HepG2 (cell line): ENCODE results near the gene NRAP. TPM values are rescaled to one million over a fixed set of nuclear protein-coding genes. Genes with fewer than 3 reads are reported as not detected.

Experiments used
- CBX5 ChIP-seq: sonication (generic); formaldehyde crosslinking; IDR thresholded peaks from 2 replicates; pipeline ENCODE4 v1.4.0; 2020; ENCODE audit warnings: missing genetic modification reagents, borderline replicate concordance
- KDM2A ChIP-seq: sonication (generic); formaldehyde crosslinking; IDR thresholded peaks from 2 replicates; pipeline ENCODE4 v1.4.0; 2020; ENCODE audit warnings: low read depth, missing genetic modification reagents, borderline replicate concordance
- NFKB2 ChIP-seq: sonication (generic); formaldehyde crosslinking; IDR thresholded peaks from 2 replicates; pipeline ENCODE4 v1.4.0; 2020; ENCODE audit warnings: missing genetic modification reagents, borderline replicate concordance
- ZC3H4 ChIP-seq: sonication (generic); formaldehyde crosslinking; IDR thresholded peaks from 2 replicates; pipeline ENCODE4 v1.4.0; 2020; ENCODE audit warnings: missing genetic modification reagents, borderline replicate concordance
- polyA plus RNA-seq, 8 experiments: library from polyadenylated mRNA; depleted of rRNA in 3 of 8; stranded (reverse) in 7 of 8; unstranded in 1 of 8; fragments of >200 nt; fragmentation: Illumina TruSeq in 4 of 8; extraction: Trizol in 4 of 8; gene quantifications; 2 replicates each; pipeline versions ENCODE4 v1.2.1 to v1.2.3, GENCODE V29; 2011 to 2016; ENCODE audit warnings: low read depth in 4 of 8, missing spikeins in 1 of 8, mixed read lengths in 1 of 8; ENCODE audit not compliant: insufficient read depth in 1 of 8
- total RNA-seq, 5 experiments: library from RNA; depleted of rRNA; stranded (reverse); fragments of >200 nt; fragmentation: Illumina TruSeq; extraction: Trizol; gene quantifications; 2 replicates each; pipeline ENCODE4 v1.2.3, GENCODE V29; 2016; ENCODE audit warnings: low read depth in 1 of 5
- TF ChIP-seq, protein P1 (sequence below): sonication (generic); formaldehyde crosslinking; IDR thresholded peaks from 2 replicates; pipeline ENCODE4 v1.9.0; 2022; ENCODE audit warnings: missing genetic modification reagents, mild to moderate bottlenecking, borderline replicate concordance
- TF ChIP-seq, protein P2 (sequence below): sonication (generic); formaldehyde crosslinking; IDR thresholded peaks from 2 replicates; pipeline ENCODE4 v1.4.0; 2020; ENCODE audit warnings: missing genetic modification reagents
- TF ChIP-seq, protein P3 (sequence below): IDR thresholded peaks from 2 replicates; pipeline ENCODE4 v1.4.0; 2020; ENCODE audit warnings: mild to moderate bottlenecking, missing genetic modification reagents
- TF ChIP-seq, protein P4 (sequence below): sonication (generic); formaldehyde crosslinking; IDR thresholded peaks from 2 replicates; pipeline ENCODE4 v1.5.0; 2020; ENCODE audit warnings: missing genetic modification reagents
- TF ChIP-seq, protein P5 (sequence below): IDR thresholded peaks from 2 replicates; pipeline ENCODE4 v1.6.1; 2016; ENCODE audit warnings: control low read depth
- TF ChIP-seq, protein P6 (sequence below): sonication (generic); formaldehyde crosslinking; IDR thresholded peaks from 2 replicates; pipeline ENCODE4 v1.8.0; 2022; ENCODE audit warnings: missing genetic modification reagents, mild to moderate bottlenecking, moderate library complexity, borderline replicate concordance

NRAP gene
- total and polyA plus RNA-seq, 2 of the 13 experiments (the other 11 are each of a cell fraction or from before 2014, with no cell fraction given): not detected

DNA sequence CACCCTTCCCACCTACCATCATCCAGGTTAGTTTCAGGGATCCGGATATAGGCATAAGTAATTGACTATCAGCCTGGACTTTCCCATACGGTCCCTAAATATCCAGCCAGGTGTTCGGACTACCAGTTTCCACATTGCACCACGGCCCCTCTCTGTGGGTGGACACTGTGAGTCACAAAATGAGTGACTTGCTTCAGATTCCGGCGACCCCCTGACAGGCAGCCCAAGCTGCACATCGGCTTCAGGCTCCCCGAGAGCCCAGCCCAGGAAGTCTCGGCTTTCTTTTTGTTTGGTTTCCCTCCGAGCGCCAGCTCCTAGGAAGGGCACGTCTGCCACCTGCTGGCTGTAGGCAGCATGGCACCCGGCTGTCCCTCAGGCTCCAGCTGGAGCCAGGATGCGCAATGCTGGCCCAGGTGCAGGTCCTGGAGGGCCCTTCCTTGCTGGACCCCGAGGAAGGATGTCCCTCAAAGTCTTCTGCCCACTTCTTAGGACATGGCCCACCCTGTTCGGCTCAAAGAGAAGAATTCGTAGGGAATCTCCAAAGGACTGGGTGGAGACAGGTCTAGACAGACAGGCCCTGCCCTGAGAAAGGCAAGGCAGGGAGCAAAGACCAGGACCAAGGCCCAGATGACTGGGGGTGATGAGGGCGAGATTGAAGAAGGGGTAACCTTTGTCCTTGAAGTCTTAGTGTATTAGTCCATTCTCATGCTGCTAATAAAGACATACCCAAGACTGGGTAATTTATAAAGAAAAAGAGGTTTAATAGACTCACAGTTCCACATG, 100.3 kb downstream of the NRAP start (continued):
- TF ChIP-seq, protein P1, sequence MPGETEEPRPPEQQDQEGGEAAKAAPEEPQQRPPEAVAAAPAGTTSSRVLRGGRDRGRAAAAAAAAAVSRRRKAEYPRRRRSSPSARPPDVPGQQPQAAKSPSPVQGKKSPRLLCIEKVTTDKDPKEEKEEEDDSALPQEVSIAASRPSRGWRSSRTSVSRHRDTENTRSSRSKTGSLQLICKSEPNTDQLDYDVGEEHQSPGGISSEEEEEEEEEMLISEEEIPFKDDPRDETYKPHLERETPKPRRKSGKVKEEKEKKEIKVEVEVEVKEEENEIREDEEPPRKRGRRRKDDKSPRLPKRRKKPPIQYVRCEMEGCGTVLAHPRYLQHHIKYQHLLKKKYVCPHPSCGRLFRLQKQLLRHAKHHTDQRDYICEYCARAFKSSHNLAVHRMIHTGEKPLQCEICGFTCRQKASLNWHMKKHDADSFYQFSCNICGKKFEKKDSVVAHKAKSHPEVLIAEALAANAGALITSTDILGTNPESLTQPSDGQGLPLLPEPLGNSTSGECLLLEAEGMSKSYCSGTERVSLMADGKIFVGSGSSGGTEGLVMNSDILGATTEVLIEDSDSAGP: peak; percentile 39; the same call in 1 of the 2 replicates
- peak; percentile 58; the same call in 1 of the 2 replicates for TF ChIP-seq KDM2A
- TF ChIP-seq, protein P2, sequence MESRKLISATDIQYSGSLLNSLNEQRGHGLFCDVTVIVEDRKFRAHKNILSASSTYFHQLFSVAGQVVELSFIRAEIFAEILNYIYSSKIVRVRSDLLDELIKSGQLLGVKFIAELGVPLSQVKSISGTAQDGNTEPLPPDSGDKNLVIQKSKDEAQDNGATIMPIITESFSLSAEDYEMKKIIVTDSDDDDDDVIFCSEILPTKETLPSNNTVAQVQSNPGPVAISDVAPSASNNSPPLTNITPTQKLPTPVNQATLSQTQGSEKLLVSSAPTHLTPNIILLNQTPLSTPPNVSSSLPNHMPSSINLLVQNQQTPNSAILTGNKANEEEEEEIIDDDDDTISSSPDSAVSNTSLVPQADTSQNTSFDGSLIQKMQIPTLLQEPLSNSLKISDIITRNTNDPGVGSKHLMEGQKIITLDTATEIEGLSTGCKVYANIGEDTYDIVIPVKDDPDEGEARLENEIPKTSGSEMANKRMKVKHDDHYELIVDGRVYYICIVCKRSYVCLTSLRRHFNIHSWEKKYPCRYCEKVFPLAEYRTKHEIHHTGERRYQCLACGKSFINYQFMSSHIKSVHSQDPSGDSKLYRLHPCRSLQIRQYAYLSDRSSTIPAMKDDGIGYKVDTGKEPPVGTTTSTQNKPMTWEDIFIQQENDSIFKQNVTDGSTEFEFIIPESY (CRISPR knock-in tag): 0 out of 2 replicates have a peak, but pooled peaks have one; percentile 30
- peak; percentile 37; the same call in 1 of the 2 replicates for TF ChIP-seq NFKB2 (CRISPR knock-in tag)
- 0 out of 2 replicates have a peak, but pooled peaks have one; percentile 50 for TF ChIP-seq CBX5 (CRISPR knock-in tag)
- TF ChIP-seq, protein P3, sequence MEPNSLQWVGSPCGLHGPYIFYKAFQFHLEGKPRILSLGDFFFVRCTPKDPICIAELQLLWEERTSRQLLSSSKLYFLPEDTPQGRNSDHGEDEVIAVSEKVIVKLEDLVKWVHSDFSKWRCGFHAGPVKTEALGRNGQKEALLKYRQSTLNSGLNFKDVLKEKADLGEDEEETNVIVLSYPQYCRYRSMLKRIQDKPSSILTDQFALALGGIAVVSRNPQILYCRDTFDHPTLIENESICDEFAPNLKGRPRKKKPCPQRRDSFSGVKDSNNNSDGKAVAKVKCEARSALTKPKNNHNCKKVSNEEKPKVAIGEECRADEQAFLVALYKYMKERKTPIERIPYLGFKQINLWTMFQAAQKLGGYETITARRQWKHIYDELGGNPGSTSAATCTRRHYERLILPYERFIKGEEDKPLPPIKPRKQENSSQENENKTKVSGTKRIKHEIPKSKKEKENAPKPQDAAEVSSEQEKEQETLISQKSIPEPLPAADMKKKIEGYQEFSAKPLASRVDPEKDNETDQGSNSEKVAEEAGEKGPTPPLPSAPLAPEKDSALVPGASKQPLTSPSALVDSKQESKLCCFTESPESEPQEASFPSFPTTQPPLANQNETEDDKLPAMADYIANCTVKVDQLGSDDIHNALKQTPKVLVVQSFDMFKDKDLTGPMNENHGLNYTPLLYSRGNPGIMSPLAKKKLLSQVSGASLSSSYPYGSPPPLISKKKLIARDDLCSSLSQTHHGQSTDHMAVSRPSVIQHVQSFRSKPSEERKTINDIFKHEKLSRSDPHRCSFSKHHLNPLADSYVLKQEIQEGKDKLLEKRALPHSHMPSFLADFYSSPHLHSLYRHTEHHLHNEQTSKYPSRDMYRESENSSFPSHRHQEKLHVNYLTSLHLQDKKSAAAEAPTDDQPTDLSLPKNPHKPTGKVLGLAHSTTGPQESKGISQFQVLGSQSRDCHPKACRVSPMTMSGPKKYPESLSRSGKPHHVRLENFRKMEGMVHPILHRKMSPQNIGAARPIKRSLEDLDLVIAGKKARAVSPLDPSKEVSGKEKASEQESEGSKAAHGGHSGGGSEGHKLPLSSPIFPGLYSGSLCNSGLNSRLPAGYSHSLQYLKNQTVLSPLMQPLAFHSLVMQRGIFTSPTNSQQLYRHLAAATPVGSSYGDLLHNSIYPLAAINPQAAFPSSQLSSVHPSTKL (CRISPR knock-in tag): no peak
- no peak for TF ChIP-seq ZC3H4
- TF ChIP-seq, protein P4, sequence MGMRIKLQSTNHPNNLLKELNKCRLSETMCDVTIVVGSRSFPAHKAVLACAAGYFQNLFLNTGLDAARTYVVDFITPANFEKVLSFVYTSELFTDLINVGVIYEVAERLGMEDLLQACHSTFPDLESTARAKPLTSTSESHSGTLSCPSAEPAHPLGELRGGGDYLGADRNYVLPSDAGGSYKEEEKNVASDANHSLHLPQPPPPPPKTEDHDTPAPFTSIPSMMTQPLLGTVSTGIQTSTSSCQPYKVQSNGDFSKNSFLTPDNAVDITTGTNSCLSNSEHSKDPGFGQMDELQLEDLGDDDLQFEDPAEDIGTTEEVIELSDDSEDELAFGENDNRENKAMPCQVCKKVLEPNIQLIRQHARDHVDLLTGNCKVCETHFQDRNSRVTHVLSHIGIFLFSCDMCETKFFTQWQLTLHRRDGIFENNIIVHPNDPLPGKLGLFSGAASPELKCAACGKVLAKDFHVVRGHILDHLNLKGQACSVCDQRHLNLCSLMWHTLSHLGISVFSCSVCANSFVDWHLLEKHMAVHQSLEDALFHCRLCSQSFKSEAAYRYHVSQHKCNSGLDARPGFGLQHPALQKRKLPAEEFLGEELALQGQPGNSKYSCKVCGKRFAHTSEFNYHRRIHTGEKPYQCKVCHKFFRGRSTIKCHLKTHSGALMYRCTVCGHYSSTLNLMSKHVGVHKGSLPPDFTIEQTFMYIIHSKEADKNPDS (CRISPR knock-in tag): no peak
- TF ChIP-seq, protein P5, sequence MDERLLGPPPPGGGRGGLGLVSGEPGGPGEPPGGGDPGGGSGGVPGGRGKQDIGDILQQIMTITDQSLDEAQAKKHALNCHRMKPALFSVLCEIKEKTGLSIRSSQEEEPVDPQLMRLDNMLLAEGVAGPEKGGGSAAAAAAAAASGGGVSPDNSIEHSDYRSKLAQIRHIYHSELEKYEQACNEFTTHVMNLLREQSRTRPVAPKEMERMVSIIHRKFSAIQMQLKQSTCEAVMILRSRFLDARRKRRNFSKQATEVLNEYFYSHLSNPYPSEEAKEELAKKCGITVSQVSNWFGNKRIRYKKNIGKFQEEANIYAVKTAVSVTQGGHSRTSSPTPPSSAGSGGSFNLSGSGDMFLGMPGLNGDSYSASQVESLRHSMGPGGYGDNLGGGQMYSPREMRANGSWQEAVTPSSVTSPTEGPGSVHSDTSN (CRISPR knock-in tag): no peak
- TF ChIP-seq, protein P6, sequence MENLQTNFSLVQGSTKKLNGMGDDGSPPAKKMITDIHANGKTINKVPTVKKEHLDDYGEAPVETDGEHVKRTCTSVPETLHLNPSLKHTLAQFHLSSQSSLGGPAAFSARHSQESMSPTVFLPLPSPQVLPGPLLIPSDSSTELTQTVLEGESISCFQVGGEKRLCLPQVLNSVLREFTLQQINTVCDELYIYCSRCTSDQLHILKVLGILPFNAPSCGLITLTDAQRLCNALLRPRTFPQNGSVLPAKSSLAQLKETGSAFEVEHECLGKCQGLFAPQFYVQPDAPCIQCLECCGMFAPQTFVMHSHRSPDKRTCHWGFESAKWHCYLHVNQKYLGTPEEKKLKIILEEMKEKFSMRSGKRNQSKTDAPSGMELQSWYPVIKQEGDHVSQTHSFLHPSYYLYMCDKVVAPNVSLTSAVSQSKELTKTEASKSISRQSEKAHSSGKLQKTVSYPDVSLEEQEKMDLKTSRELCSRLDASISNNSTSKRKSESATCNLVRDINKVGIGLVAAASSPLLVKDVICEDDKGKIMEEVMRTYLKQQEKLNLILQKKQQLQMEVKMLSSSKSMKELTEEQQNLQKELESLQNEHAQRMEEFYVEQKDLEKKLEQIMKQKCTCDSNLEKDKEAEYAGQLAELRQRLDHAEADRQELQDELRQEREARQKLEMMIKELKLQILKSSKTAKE (CRISPR knock-in tag): no peak
